HG02571 (cell line): ENCODE results near the gene DIRAS3.
"Not testable (repeated sequence)": the region's sequence is repeated elsewhere in the genome, so short reads cannot be mapped to it uniquely, and the experiment has no call there.

ENCODE experiments used
- ATAC-seq: cut with Tn5 transposase; IDR thresholded peaks from one replicate; pipeline ENCODE4 v1.9.1; 2021; ENCODE audit warnings: mild to moderate bottlenecking, moderate library complexity; ENCODE audit not compliant: unreplicated experiment

The DIRAS3 gene, protein sequence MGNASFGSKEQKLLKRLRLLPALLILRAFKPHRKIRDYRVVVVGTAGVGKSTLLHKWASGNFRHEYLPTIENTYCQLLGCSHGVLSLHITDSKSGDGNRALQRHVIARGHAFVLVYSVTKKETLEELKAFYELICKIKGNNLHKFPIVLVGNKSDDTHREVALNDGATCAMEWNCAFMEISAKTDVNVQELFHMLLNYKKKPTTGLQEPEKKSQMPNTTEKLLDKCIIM

GRCh38 chr1:68049941-68050878, at the start of gene DIRAS3:
Gene DIRAS3, minus strand, starts transcription at chr1:68050627. Its CDS starts 3,330 bp downstream, at chr1:68047297.
- no peak for ATAC-seq

- no peak for ATAC-seq
Observed at GRCh38 chr1:68093737-68094136, 43.3 kb upstream of the DIRAS3 start.

DNA sequence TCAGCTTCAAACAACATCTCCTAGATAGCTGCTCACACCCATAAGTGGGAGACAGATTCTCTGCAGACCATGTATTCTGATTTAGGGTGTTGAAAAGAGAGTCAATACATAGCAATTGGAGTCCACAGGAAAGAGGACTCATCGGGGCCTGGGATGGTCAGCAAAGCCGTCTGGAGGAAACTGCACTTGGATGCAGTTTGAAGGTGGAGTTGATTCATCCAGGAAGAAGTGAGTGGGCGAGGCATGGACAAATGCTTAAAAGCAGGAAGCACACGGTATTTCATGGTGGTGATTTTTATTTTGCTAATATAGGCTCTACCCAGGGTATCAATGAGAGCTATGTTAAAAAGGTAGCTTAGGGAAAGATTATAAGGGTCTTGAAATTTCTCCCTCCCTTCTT, 36.8 kb upstream of the DIRAS3 start:
- no peak for ATAC-seq

- ATAC-seq: no peak
Observed at GRCh38 chr1:68085752-68086151, 35.3 kb upstream of the DIRAS3 start.

- ATAC-seq: no peak
Observed at GRCh38 chr1:68083686-68084085, 33.3 kb upstream of the DIRAS3 start.

DNA sequence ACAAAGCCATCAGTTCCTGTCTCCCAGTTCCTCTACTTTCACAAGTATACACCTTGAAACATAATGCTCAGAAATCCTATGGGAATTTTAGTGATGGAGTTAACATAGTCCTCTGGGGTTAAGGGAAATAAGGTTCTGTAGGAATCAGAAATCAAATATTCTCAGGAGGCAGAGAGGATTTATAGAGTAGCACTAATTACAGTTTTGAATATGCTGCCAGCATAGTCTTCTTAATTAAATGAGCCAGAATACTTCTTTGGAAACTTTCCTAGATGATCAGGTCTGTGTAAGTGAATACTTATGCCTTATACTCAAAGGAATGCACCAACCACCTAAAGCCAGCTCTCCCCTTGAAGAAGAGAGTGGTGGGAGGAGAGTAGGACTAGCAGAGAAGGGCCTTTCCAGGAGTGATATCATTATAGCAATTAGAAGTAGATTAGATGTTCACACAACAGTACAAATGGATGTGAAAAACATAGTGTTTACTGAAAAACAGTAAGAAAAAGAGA, 31.4 kb upstream of the DIRAS3 start:
- no peak for ATAC-seq

DNA sequence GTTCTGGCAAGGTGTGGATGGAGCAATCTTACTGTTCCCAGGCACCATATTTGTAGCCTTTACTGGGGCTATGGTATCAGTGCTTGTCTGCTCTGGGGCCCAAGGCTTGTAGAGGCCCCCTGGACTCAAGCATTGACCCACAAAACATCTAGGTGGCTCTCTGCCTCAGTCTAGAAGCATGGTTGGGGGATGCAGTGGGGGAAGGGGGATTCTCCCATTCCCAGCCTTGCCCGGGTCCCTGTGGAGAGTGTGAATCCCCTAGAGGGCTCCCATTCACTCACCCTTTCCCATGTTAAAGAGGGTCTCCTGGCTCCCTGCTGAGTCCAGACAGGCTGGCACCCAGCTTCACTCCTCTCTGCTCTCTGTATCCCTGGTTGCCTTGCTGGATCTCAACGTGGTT, 28.2 kb upstream of the DIRAS3 start:
- no peak for ATAC-seq

DNA sequence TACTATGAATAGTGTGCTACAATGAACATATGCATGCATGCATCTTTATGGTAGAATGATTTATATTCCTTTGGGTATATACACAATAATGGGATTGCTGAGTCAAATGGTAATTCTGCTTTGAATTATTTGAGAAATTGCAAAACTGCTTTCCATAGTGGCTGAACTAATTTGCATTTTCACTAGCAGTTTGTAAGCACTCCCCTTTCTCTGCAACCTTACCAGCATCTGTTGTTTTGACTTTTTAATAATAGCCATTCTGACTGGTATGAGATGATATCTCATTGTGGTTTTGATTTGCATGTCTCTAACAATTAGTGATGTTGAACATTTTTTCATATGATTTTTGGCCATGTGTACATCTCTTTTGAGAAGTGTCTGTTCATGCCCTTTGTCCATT, 24.0 kb upstream of the DIRAS3 start:
- no peak for ATAC-seq

DNA sequence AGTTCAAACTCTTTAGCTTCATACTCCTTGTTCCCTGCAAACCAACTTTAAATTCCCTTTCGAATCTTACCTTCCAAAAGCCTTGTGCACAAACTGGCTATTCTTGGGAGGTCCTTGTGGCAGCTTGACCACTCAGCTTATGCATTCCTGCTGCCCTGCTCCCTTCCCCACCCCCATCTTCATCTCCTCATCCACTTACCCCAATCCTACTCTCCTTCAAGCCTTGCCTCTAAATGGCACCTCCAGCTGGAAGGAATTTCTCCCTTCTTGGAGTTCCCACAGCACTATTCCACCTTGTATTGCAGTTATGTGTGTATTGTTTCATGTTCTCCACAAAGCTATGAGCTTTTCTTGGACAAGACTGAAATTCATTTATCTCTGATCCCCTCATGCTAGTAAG, 15.3 kb upstream of the DIRAS3 start:
- no peak for ATAC-seq

- ATAC-seq: not testable (repeated sequence)
Observed at GRCh38 chr1:68058053-68058452, 7.6 kb upstream of the DIRAS3 start.

GRCh38 chr1:68057564-68057963, 7.1 kb upstream of the DIRAS3 start:
- ATAC-seq: no peak

DNA sequence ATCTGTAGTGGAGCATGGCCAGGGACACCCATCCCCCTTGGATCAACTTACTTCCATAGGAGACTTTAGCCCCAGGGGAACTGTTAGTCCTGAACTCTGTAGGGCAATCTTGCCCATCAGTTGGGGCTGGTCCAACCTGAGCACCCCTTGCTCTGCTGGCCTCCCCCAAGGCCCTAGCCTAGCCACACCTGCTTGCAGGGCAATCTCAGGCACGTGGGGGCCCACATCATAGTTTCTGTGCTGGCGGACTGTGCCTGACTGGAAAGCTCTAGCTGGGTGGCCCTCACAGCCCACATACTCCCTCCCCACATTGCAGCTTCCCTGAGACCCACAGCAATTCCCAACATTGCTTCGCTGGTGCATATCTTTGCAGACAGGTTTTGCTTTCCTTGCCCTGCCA, 6.6 kb upstream of the DIRAS3 start:
- ATAC-seq: no peak

- no peak for ATAC-seq
Observed at GRCh38 chr1:68051475-68051874, 1.0 kb upstream of the DIRAS3 start.

- ATAC-seq: no peak
Observed at GRCh38 chr1:68047659-68048026, 2.8 kb downstream of the DIRAS3 start.

- ATAC-seq: no peak
Observed at GRCh38 chr1:68046885-68047658, 3.4 kb downstream of the DIRAS3 start.

- no peak for ATAC-seq
Observed at GRCh38 chr1:68046423-68046822, 4.0 kb downstream of the DIRAS3 start.

- ATAC-seq: no peak
Observed at GRCh38 chr1:68045511-68046180, 4.8 kb downstream of the DIRAS3 start.

DNA sequence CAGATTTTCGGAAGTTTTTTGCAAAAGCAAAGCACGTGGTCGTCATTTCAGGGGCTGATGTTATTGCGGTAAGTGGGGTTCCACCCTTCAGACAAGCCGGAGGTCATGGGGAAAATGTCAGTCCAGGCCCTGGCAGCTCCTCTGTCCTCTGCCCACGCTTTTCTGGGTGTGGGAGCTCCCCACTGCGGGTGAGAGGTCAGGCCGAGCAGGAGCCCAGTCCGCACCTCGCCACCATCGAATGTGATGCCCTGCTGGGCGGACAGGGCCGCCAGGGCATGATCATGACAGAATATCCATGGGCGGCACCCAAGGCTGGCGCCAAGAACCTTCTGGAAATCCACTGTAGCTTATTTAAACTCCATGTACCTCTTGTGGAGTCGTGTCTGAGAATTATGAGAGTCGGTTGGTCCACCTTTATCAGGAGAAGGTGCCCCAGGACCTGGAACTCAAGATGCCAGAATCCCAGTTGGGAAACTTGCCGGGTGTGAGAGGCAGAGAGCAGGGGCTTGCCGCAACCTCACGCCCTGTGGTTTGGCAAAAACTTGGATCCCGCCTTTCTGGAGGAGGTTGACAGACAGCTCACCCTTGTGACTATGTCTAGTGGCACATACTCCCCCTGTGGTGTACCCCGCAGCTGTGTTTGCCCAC, 6.9 kb downstream of the DIRAS3 start:
- no peak for ATAC-seq

DNA sequence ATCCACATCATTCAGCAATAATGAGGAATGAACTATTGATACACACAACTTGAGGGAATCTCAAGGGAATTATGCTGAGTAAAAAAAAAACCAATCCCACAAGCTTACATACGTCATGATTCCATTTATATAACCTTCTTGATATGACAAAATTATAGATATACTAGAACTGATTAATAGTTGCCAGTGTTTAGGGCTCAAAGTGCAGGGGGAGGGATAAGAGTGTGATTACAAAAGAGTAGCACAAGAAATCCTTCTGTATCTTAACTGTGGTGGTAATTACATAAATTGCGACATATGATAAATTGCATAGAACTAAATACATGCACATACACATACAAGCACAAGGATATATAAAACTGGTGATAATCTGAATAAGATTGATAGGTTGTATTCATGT, 13.5 kb downstream of the DIRAS3 start:
- no peak for ATAC-seq

- no peak for ATAC-seq
Observed at GRCh38 chr1:68029444-68029843, 21.0 kb downstream of the DIRAS3 start.
